ENCODE measurements around the gene ZNF710.

GRCh38 chr15:90058775-90059174, 57.7 kb downstream of the ZNF710 start:
- no peak for TF ChIP-seq CTCF (IDR thresholded peaks at IDR 0.05)
- no peak for TF ChIP-seq POLR2A (IDR thresholded peaks at IDR 0.05)
